Measurements from ENCODE around the gene CIB4. TPM values are rescaled to one million over a fixed set of nuclear protein-coding genes. Genes with fewer than 3 reads are reported as not detected.

The CIB4 gene
- total RNA-seq, 1 experiment from 2014 or later = not detected

- peaks cover 11% of the 10 kb centered on the region for H3K27me3 Mint-ChIP-seq (ENCODE audit: low read depth)
- peaks cover 30% of the 10 kb centered on the region for H3K4me1 Mint-ChIP-seq
- no peaks in the 10 kb centered on the region for H3K9me3 Mint-ChIP-seq
- ATAC-seq (no peak), DNase-seq (ENCODE audit: low spot score) (no peak)
- H3K36me3 Mint-ChIP-seq = no peaks in the 10 kb centered on the region
- TF ChIP-seq, protein P1, sequence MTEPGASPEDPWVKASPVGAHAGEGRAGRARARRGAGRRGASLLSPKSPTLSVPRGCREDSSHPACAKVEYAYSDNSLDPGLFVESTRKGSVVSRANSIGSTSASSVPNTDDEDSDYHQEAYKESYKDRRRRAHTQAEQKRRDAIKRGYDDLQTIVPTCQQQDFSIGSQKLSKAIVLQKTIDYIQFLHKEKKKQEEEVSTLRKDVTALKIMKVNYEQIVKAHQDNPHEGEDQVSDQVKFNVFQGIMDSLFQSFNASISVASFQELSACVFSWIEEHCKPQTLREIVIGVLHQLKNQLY (CRISPR knock-in tag; IDR thresholded peaks at IDR 0.05) = no peak
- TF ChIP-seq, protein P2, sequence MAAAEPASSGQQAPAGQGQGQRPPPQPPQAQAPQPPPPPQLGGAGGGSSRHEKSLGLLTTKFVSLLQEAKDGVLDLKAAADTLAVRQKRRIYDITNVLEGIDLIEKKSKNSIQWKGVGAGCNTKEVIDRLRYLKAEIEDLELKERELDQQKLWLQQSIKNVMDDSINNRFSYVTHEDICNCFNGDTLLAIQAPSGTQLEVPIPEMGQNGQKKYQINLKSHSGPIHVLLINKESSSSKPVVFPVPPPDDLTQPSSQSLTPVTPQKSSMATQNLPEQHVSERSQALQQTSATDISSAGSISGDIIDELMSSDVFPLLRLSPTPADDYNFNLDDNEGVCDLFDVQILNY (CRISPR knock-in tag; IDR thresholded peaks at IDR 0.05) = no peak
- TF ChIP-seq CREB1 (CRISPR knock-in tag; IDR thresholded peaks at IDR 0.05) (no peak), ESRRA (CRISPR knock-in tag; IDR thresholded peaks at IDR 0.05; ENCODE audit: borderline replicate concordance) (no peak), ATF1 (CRISPR knock-in tag; IDR thresholded peaks at IDR 0.05) (no peak), CTCF (IDR thresholded peaks at IDR 0.05) (no peak), USF1 (CRISPR knock-in tag; IDR thresholded peaks at IDR 0.05) (no peak), ATF6 (CRISPR knock-in tag; IDR thresholded peaks at IDR 0.05) (no peak), MXD4 (CRISPR knock-in tag; IDR thresholded peaks at IDR 0.05; ENCODE audit: borderline replicate concordance) (no peak), RELA (CRISPR knock-in tag; IDR thresholded peaks at IDR 0.05; ENCODE audit: borderline replicate concordance) (no peak), E2F4 (CRISPR knock-in tag; IDR thresholded peaks at IDR 0.05; ENCODE audit: borderline replicate concordance, low read depth) (no peak), NFATC4 (CRISPR knock-in tag; IDR thresholded peaks at IDR 0.05) (no peak), ZNF423 (CRISPR knock-in tag; IDR thresholded peaks at IDR 0.05) (no peak), ZNF121 (CRISPR knock-in tag; IDR thresholded peaks at IDR 0.05) (no peak), ZNF138 (CRISPR knock-in tag; conservative IDR thresholded peaks at IDR 0.05) (no peak), EMX1 (CRISPR knock-in tag; IDR thresholded peaks at IDR 0.05) (no peak), SOX15 (CRISPR knock-in tag; IDR thresholded peaks at IDR 0.05) (no peak)
- TF ChIP-seq, protein P3, sequence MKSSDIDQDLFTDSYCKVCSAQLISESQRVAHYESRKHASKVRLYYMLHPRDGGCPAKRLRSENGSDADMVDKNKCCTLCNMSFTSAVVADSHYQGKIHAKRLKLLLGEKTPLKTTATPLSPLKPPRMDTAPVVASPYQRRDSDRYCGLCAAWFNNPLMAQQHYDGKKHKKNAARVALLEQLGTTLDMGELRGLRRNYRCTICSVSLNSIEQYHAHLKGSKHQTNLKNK (CRISPR knock-in tag; IDR thresholded peaks at IDR 0.05) = no peak
- ChIA-PET CTCF (interaction anchor here (0.6 to 1.6 kb wide), 2 partner anchors 33 to 50 kb away, joined by 3 to 4 read pairs; no protein-coding TSS in a partner anchor), POLR2A (no interaction called here)
- no peak overlapping the region for H3K4me3 Mint-ChIP-seq
- no peak overlapping the region for H3K27ac Mint-ChIP-seq
These were observed 69.8 kb downstream of the CIB4 start for GRCh38 chr2:26571316-26571715.

- POLR2A ChIA-PET = no interaction called here
- DNase-seq (ENCODE audit: low spot score) (no peak), ATAC-seq (peak; percentile 36)
- no peaks in the 10 kb centered on the region for H3K36me3 Mint-ChIP-seq
- H3K9me3 Mint-ChIP-seq = no peaks in the 10 kb centered on the region
- CTCF ChIA-PET = interaction anchor here (0.6 kb wide), 1 partner anchor 7 kb away, joined by 3 read pairs; no protein-coding TSS in a partner anchor
- H3K4me3 Mint-ChIP-seq = no peak overlapping the region
- no peak overlapping the region for H3K27ac Mint-ChIP-seq
- peaks cover 30% of the 10 kb centered on the region for H3K4me1 Mint-ChIP-seq
- TF ChIP-seq ATF1 (CRISPR knock-in tag; IDR thresholded peaks at IDR 0.05) (no peak), PREB (CRISPR knock-in tag; IDR thresholded peaks at IDR 0.05; ENCODE audit: borderline replicate concordance) (no peak), GTF2I (CRISPR knock-in tag; conservative IDR thresholded peaks at IDR 0.05) (no peak), ATF3 (CRISPR knock-in tag; conservative IDR thresholded peaks at IDR 0.05) (no peak), ZNF263 (CRISPR knock-in tag; IDR thresholded peaks at IDR 0.05; ENCODE audit: low read depth) (no peak), IRF2 (CRISPR knock-in tag; IDR thresholded peaks at IDR 0.05; ENCODE audit: borderline replicate concordance, low read depth) (no peak), IRF1 (CRISPR knock-in tag; IDR thresholded peaks at IDR 0.05) (no peak)
- peaks cover 11% of the 10 kb centered on the region for H3K27me3 Mint-ChIP-seq (ENCODE audit: low read depth)
These were observed 71.1 kb downstream of the CIB4 start for GRCh38 chr2:26570083-26570430.

All from WTC11 (cell line).